GM12872 (cell line): Measurements from ENCODE around the gene CLEC2D.

ENCODE experiments used
- CTCF ChIP-seq: IDR thresholded peaks from 3 replicates; pipeline ENCODE4 v1.5.1; 2011; ENCODE audit warnings: low read depth, mild to moderate bottlenecking, low read length, moderate library complexity; ENCODE audit not compliant: insufficient read depth

The CLEC2D gene

GRCh38 chr12:9710584-9711375 is 41.3 kb downstream of the CLEC2D start:
- TF ChIP-seq CTCF = no peak

- TF ChIP-seq CTCF = no peak
These were observed 42.2 kb downstream of the CLEC2D start for GRCh38 chr12:9711664-9712063.

- no peak for TF ChIP-seq CTCF
These were observed 47.8 kb downstream of the CLEC2D start for GRCh38 chr12:9717070-9717925.

GRCh38 chr12:9718968-9719367 is 49.5 kb downstream of the CLEC2D start:
- TF ChIP-seq CTCF = no peak

GRCh38 chr12:9719790-9720189 is 50.3 kb downstream of the CLEC2D start:
- no peak for TF ChIP-seq CTCF

- TF ChIP-seq CTCF = no peak
These were observed 52.0 kb downstream of the CLEC2D start for GRCh38 chr12:9721394-9722092.

GRCh38 chr12:9724023-9724422 is 54.5 kb downstream of the CLEC2D start:
- TF ChIP-seq CTCF = no peak
